Panc1 (cell line): ENCODE data around the gene TMCC1.

Source experiments
- POLR2AphosphoS5 ChIP-seq: IDR thresholded peaks from 2 replicates; pipeline ENCODE4 v1.6.1; 2012; ENCODE audit warnings: mild to moderate bottlenecking, low read depth, low read length, moderate library complexity
- REST ChIP-seq, 2 experiments: IDR thresholded peaks; 2 replicates each; pipeline ENCODE4 v1.6.1; 2011 to 2012; ENCODE audit warnings: low read depth in 2 of 2, control low read depth in 1 of 2, low read length in 1 of 2, mild to moderate bottlenecking in 1 of 2, moderate library complexity in 1 of 2; ENCODE audit not compliant: insufficient read depth in 1 of 2
- TF ChIP-seq, protein P1 (sequence below): fragments of 450-650 bp; IDR thresholded peaks from 2 replicates; pipeline ENCODE4 v1.5.1; 2017; ENCODE audit warnings: mild to moderate bottlenecking

DNA sequence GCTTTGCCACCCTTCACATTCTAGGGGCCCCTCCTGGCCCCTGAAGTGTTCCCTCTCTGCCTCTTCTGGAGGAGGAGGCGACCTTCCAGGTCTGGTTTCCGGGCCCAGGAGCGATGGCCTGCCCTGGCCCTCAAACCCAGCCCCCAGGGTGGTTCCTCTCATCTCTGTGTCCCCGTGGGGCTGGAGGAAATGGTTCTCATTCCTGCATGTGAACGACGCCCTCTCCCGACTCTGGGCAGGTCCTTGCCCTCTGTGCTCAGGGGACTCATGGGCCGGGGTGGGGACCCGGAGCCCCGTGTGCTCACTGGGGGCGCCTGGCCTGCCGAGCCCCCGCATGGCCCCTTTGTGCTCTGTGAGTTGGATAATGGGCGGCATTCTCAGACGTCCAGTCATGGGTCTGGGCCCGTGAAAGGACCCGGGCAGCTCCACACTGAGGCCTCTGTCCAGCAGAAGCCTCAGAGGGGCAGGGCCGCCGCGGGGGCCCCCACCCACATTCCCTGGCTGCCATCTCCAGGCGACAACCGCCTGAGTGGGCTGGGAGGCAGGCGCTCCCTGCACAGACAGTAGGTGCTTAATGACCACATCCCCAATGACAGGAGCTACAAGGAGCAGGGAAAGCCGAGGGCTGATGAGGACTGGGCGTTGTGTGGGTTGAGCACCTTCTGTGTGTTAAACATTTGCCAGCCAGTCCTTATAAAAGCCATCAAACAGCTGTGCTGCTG is 281.5 kb downstream of the TMCC1 start:
- TF ChIP-seq, protein P1, sequence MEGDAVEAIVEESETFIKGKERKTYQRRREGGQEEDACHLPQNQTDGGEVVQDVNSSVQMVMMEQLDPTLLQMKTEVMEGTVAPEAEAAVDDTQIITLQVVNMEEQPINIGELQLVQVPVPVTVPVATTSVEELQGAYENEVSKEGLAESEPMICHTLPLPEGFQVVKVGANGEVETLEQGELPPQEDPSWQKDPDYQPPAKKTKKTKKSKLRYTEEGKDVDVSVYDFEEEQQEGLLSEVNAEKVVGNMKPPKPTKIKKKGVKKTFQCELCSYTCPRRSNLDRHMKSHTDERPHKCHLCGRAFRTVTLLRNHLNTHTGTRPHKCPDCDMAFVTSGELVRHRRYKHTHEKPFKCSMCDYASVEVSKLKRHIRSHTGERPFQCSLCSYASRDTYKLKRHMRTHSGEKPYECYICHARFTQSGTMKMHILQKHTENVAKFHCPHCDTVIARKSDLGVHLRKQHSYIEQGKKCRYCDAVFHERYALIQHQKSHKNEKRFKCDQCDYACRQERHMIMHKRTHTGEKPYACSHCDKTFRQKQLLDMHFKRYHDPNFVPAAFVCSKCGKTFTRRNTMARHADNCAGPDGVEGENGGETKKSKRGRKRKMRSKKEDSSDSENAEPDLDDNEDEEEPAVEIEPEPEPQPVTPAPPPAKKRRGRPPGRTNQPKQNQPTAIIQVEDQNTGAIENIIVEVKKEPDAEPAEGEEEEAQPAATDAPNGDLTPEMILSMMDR: no peak
- TF ChIP-seq REST (IDR thresholded peaks at IDR 0.05; ENCODE audit: insufficient read depth in 1 of 2, low read depth in 2 of 2, low read length in 1 of 2) (no peak), POLR2AphosphoS5 (no peak)
